Renal pelvis (tissue), 12 donors: ENCODE data around the gene POLRMT. TPM values are rescaled to one million over a fixed set of nuclear protein-coding genes. Genes with fewer than 3 reads are reported as not detected.
A peak's percentile ranks its signal among the peaks of the same experiment; 100 is the strongest.
"Not testable (repeated sequence)": the region's sequence is repeated elsewhere in the genome, so short reads cannot be mapped to it uniquely, and the experiment has no call there.

ENCODE experiments used
- DNase-seq: peaks from one replicate; pipeline ENCODE4 v3.0.0-alpha.2; 2013
- long read RNA-seq, 16 experiments: transcript quantifications; one replicate each; lab custom pipeline, GENCODE V29; 2026
- polyA plus RNA-seq, 3 donors: library from polyadenylated mRNA; unstranded; fragments of 120-200 nt; gene quantifications; one replicate each; pipeline ENCODE4 v1.2.1, GENCODE V29; 2013; ENCODE audit not compliant: insufficient read length in 3 of 3

Gene POLRMT
- 10 to 100 TPM; 64.7 to 78.3 (median 70.9) TPM for polyA plus RNA-seq
- long read RNA-seq, donor 1, partial matches to known transcripts: 0 of 4 reads
- long read RNA-seq, donor 1, other reads (novel, unspliced or antisense): 0 of 4 reads
- long read RNA-seq, donor 2, partial matches to known transcripts: 44 of 49 reads
- long read RNA-seq, donor 2, other reads (novel, unspliced or antisense): 0 of 49 reads
- long read RNA-seq, donor 3, partial matches to known transcripts: 0 of 5 reads
- long read RNA-seq, donor 3, other reads (novel, unspliced or antisense): 0 of 5 reads
- long read RNA-seq, donor 4, partial matches to known transcripts: 0 of 5 reads
- long read RNA-seq, donor 4, other reads (novel, unspliced or antisense): 0 of 5 reads
- long read RNA-seq, donor 5, partial matches to known transcripts: 0 of 1 reads
- long read RNA-seq, donor 5, other reads (novel, unspliced or antisense): 0 of 1 reads
- long read RNA-seq, donor 6, transcript POLRMT-202 (21 exons, 3,835 nt): major isoform, 6 of 30 reads
- long read RNA-seq, donor 6, partial matches to known transcripts: 0 of 30 reads
- long read RNA-seq, donor 6, other reads (novel, unspliced or antisense): 20 of 30 reads
- long read RNA-seq, donor 7, transcript POLRMT-202 (21 exons, 3,835 nt): major isoform, 5 of 39 reads
- long read RNA-seq, donor 7, partial matches to known transcripts: 25 of 39 reads
- long read RNA-seq, donor 7, other reads (novel, unspliced or antisense): 8 of 39 reads
- long read RNA-seq, donor 8, partial matches to known transcripts: 0 of 3 reads
- long read RNA-seq, donor 8, other reads (novel, unspliced or antisense): 0 of 3 reads
- long read RNA-seq, donor 9, transcript POLRMT-202 (21 exons, 3,835 nt): major isoform, 5 of 17 reads
- long read RNA-seq, donor 9, partial matches to known transcripts: 9 of 17 reads
- long read RNA-seq, donor 9, other reads (novel, unspliced or antisense): 0 of 17 reads
- long read RNA-seq, donor 10, transcript POLRMT-207 (4 exons, 469 nt): major isoform, 6 of 13 reads
- long read RNA-seq, donor 10, transcript POLRMT-202 (21 exons, 3,835 nt): minor isoform, 5 of 13 reads
- long read RNA-seq, donor 10, partial matches to known transcripts: 0 of 13 reads
- long read RNA-seq, donor 10, other reads (novel, unspliced or antisense): 0 of 13 reads
- long read RNA-seq, donor 11, partial matches to known transcripts: 5 of 20 reads
- long read RNA-seq, donor 11, other reads (novel, unspliced or antisense): 11 of 20 reads
- long read RNA-seq, donor 12, transcript POLRMT-202 (21 exons, 3,835 nt): major isoform, 5 of 43 reads
- long read RNA-seq, donor 12, partial matches to known transcripts: 24 of 43 reads
- long read RNA-seq, donor 12, other reads (novel, unspliced or antisense): 12 of 43 reads
- long read RNA-seq, donor 13, partial matches to known transcripts: 5 of 10 reads
- long read RNA-seq, donor 13, other reads (novel, unspliced or antisense): 0 of 10 reads
- long read RNA-seq, donor 14: 0 reads
- long read RNA-seq, donor 15: 0 reads
- long read RNA-seq, donor 16, partial matches to known transcripts: 7 of 10 reads
- long read RNA-seq, donor 16, other reads (novel, unspliced or antisense): 0 of 10 reads

DNA sequence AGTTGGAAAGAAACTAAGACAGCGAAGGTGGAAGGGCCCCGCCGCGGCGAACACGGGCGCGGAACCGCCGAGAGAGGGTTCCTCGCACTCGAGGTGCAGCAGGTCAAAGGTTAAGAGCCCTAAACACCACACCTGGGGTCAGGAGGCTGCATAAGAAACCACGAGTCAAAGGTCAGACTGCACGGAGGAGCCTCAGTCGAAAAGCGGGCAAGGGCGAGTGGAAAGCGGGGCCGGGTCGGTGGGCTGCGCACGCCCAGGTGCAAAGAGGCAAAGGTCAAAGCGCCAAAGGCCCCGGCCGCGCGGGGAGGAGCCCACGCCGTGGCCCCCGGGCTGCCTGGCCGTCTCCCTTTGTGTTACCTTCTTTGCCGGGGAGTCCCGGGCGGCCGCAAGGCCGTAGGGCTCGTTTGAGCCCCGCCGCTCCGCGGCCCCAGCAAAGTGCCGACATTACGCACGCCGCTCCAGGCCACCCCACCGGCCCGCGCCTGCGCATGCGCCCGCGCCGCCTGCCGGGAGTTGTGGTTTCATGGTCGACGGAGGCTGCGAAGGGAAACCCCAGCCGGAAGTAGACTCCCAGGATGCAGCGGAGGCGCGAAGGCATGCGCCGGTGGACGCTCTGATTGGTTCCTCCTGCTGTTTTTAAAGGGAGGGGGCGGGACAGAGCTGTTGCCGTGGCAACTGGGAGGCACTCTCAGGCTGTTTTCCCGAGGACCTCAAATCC is at the start of gene POLRMT:
POLRMT (minus strand) TSS at position 470 of the 718 bp plus-strand sequence; CDS start at position 445, 25 bp downstream.
- DNase-seq: peak; percentile 98

DNA sequence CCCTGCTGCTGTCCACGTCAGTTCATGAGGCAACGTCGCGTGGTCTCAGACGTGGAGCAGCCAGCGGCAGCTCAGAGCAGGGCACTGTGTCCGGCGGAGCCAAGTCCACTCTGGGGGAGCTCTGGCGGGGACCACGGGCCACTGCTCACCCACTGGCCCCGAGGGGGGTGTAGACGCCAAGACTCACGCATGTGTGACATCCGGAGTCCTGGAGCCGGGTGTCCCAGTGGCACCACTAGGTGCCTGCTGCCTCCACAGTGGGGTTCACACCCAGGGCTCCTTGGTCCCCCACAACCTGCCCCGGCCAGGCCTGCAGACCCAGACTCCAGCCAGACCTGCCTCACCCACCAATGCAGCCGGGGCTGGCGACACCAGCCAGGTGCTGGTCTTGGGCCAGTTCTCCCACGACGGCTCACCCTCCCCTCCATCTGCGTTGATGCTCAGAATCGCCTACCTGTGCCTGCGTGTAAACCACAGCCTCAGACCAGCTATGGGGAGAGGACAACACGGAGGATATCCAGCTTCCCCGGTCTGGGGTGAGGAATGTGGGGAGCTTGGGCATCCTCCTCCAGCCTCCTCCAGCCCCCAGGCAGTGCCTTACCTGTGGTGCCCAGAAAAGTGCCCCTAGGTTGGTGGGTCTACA is 49.5 kb upstream of the POLRMT start:
- no peak for DNase-seq

DNA sequence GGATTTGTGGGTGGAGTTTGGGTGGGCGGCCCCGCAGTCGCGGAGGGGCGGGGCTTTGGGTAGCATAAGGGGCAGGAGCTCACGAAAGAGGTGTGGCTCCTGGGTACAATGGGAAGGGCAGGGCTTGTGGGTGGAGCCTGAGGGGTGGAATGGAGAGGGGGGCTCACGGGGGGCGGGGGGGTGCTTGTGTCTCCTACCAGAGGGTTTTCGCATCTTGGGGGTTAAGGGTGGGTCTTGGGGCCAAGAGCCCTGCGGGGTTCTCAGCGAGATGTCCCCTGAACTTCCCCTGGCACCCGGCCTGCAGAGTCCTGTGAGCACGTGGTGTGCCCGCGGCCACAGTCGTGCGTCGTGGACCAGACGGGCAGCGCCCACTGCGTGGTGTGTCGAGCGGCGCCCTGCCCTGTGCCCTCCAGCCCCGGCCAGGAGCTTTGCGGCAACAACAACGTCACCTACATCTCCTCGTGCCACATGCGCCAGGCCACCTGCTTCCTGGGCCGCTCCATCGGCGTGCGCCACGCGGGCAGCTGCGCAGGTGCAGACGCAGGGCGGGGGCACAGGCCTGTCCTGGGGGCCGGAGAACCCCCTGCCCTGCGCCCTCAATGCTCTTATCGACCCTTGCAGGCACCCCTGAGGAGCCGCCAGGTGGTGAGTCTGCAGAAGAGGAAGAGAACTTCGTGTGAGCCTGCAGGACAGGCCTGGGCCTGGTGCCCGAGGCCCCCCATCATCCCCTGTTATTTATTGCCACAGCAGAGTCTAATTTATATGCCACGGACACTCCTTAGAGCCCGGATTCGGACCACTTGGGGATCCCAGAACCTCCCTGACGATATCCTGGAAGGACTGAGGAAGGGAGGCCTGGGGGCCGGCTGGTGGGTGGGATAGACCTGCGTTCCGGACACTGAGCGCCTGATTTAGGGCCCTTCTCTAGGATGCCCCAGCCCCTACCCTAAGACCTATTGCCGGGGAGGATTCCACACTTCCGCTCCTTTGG is 48.0 kb upstream of the POLRMT start:
- DNase-seq: no peak

DNA sequence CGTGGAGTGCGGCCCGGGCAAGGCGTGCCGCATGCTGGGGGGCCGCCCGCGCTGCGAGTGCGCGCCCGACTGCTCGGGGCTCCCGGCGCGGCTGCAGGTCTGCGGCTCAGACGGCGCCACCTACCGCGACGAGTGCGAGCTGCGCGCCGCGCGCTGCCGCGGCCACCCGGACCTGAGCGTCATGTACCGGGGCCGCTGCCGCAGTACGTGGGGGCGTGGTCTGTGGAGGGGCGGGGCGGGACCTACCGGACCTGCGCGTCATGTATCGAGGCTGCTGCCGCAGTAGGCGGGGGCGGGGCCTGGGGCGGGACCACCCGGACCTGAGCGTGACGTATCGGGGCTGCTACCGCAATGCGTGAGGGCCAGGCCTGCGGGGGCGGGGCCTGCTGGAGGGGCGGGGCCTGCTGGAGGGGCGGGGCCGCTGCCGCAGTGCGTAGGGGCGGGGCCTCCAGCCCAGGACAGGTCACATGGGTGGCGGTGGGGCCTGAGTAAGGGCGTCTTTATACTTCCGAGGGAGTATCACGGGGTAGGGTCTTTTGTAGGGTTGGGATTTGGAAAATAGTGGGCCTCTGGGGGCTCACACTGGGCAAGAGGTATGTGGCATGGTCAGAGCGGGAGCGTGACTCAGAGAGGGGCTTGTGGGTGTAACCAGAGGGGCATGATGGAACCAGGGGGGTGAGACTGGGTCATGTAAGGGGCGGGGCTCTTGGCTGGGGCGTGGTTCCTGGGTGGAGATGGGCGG is 47.1 kb upstream of the POLRMT start:
- peak; percentile 97 for DNase-seq

DNA sequence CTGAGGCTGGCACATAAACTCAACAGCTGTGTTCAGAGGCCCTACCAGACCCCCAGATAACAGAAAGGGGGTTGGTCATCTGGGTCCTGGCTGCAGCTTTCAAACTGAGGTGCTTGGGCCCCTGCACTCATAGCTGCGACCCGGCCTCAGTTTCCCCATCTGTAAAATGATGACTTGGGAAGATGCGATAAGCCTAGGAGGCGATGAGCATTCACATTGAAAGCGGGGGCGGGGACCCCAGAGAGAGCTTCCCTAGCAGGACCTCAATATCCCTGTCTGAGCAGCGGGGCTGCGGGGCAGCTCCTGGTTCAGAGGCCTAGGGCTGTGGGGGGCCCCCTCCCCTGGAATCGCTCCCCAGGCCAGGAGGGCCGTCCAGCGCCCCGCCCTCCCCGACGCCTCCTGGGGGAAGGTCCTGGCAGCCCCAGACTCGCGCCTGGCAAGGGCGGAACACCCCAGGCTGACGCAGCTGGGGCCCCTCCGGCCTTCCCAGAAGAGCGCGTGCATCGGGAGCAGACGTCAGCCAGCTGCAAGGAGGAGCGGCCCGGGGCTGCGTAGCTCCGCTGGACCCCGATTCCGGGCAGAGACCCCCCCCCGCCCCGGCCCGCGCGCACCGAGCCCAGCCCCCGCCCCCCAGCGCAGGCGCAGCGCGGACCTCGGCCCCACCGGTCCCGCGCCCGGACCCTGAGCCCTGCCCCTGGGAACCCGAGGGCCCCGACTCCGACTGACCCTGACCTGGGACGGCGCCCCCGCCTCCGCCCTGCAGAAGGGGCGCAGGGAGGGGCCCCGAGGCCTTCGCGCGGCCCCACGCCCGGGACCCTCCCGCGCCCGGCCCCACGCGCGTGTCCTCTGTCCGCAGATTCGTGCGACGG is 46.3 kb upstream of the POLRMT start:
- peak; percentile 66 for DNase-seq

GRCh38 chr19:678791-679388 is 45.6 kb upstream of the POLRMT start:
- DNase-seq: no peak

GRCh38 chr19:677601-678436 is 44.5 kb upstream of the POLRMT start:
- DNase-seq: no peak

- DNase-seq: no peak
Measured at GRCh38 chr19:677201-677600, 43.9 kb upstream of the POLRMT start.

DNA sequence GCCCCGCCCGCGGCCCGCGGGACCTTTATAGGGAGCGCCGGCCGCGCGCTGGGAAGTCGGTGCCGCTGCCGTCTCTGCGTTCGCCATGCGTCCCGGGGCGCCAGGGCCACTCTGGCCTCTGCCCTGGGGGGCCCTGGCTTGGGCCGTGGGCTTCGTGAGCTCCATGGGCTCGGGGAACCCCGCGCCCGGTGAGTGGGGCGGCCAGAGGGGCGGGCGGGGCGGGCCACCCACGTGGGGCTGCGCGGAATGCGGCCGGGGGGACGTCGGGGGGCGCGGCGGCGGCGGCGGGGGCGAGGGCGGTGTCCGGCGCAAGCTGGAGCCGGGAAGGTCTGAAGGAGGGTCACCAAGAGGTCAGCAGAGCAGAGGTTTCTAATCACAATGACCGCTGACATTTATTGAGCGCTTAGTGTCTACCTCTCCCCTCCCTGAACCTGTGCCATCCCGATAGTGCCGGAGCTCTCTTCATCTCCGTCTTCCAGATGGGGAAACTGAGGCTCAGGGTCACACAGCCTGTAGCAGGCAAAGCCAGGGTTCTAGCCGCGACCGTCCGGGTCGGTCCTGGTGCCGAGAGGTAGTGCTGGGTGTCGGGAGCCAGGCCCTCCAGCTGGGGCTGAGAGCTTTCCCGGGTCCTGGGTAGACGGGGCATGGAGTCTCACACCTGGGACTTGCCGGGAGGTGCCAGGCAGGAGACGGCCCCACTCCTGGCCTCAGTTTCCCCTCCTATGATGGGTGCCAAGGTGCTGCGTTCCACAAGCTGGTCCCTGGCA is 43.2 kb upstream of the POLRMT start, which contains the start of gene FSTL3:
FSTL3 (plus strand) TSS at position 54 of the 767 bp plus-strand sequence; CDS start at position 86, 32 bp downstream.
- no peak for DNase-seq

GRCh38 chr19:676007-676338 is 42.6 kb upstream of the POLRMT start:
- DNase-seq: no peak

- no peak for DNase-seq
Measured at GRCh38 chr19:674282-675151, 41.2 kb upstream of the POLRMT start.

DNA sequence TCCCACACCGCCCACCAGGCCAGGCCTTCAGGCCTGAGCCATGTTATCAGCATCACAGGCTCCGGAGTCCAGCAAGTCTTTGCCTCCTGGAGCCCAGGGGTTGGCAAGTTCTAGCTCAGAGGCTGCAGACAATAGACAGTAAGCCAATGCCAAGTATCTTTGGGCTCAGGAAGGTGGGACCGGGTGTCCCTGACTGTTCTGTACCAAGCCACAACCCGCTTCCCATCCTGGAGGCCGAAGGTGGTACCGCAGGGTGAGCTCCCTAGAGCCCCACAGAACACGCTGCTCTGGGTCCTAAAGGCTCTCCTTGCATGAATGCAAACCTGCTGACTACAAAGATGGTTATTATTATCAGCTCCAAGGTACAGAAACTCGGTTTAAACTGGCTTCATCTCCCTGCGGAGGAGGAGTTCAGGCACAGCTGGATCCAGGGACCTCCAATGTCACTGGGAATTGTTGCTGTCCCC is 37.3 kb upstream of the POLRMT start:
- no peak for DNase-seq

DNA sequence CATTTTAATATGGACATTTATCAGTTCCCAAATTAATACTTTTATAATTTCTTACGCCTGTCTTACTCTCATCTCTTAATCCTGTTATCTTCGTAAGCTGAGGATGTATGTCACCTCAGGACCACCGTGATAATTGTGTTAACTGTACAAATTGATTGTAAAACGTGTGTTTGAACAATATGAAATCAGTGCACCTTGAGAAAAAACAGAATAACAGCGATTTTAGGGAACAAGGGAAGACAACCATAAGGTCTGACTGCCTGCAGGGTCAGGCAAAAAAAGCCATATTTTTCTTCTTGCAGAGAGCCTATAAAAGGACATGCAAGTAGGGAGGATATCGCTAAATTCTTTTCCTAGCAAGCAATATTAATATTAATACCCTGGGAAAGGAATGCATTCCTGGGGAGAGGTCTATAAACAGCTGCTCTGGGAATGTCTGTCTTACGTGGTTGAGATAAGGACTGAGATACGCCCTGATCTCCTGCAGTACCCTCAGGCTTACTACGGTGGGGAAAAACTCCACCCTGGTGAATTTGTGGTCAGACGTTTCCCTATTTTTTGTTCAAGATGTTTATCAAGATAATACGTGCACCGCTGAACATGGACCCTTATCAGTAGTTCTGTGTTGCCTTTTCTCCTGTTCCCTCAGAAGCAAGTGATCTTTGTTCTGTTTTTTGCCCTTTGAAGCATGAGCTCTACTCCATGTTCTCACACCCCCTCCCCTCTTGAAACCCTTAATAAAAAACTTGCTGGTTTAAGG is 35.5 kb upstream of the POLRMT start:
- DNase-seq: not testable (repeated sequence)
